Measurements from ENCODE around the gene CYP4F3.
"Not testable (repeated sequence)": the region's sequence is repeated elsewhere in the genome, so short reads cannot be mapped to it uniquely, and the experiment has no call there.

CYP4F3 gene

DNA sequence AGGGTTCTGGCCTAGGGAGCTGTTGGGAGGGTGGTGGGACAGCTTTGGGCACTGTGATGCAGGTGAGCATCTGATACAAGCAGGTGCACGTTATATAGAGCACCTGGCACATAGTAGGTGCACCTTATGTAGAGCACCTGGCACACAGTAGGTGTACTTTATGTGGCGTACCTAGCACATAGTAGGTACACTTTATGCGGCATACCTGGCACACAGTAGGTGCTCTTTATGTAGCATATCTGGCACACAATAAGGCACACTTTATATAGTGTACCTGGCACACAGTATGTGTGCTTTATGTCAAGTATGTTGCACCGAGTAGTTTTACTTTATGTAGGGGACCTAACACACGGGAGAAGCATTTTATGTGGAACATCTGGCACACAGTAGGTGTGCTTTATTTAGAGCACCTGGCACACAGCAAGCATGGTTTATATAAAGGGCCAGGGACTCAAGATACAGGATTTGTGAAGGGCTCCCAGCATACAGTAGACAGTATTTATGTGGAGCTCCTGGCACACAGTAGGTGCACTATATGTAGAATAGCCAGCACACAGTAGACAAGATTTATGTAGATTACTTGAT, 30.6 kb downstream of the CYP4F3 start:
- H3K27me3 Mint-ChIP-seq = peaks cover 4% of the 10 kb centered on the region
- H3K4me1 Mint-ChIP-seq (ENCODE audit: low read depth) = peaks cover 17% of the 10 kb centered on the region
- no peaks in the 10 kb centered on the region for H3K36me3 Mint-ChIP-seq (ENCODE audit: low read depth)
- DNase-seq = no peak
- H3K27ac Mint-ChIP-seq = no peak overlapping the region
- no peak overlapping the region for H3K4me3 Mint-ChIP-seq
- H3K9me3 Mint-ChIP-seq = no peaks in the 10 kb centered on the region

GRCh38 chr19:15671891-15672579, 31.3 kb downstream of the CYP4F3 start:
- Mint-ChIP-seq H3K4me1 (ENCODE audit: low read depth) (peaks cover 17% of the 10 kb centered on the region), H3K9me3 (peaks cover 2% of the 10 kb centered on the region), H3K27me3 (peaks cover 4% of the 10 kb centered on the region), H3K36me3 (ENCODE audit: low read depth) (no peaks in the 10 kb centered on the region), H3K27ac (peak overlapping the region; percentile 12), H3K4me3 (no peak overlapping the region)
- DNase-seq = no peak

- Mint-ChIP-seq H3K4me1 (ENCODE audit: low read depth) (peaks cover 17% of the 10 kb centered on the region), H3K27me3 (peaks cover 4% of the 10 kb centered on the region), H3K27ac (peak within 1 kb of the TSS; percentile 61), H3K9me3 (peaks cover 4% of the 10 kb centered on the region), H3K4me3 (no peak within 1 kb of the TSS), H3K36me3 (ENCODE audit: low read depth) (no peaks in the 10 kb centered on the region)
- no peak for DNase-seq
Measured at GRCh38 chr19:15672580-15673175, 32.0 kb downstream of the CYP4F3 start, which contains the start of gene CYP4F12. Gene CYP4F12, plus strand, starts transcription at chr19:15673087. Its CDS starts 443 bp downstream, at chr19:15673530.

DNA sequence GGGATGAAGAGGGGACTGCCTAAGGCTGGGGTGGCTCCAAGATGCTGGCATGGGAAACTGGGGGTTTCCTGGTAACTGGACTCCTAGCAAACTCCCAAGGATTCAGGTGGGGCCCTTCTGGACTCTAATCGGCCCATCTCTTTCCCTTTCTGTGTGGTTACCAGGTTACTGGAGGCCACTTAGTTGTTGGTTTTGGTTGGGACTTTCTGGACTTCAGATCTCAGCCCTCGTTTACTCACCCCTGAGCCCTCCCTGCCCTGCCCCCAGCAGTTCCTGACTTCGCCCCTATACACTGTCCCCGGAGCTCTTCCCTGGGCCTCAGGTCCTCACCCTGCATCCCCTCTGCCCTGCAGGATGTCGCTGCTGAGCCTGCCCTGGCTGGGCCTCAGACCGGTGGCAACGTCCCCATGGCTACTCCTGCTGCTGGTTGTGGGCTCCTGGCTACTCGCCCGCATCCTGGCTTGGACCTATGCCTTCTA, 32.5 kb downstream of the CYP4F3 start:
- Mint-ChIP-seq H3K4me3 (no peak overlapping the region), H3K27ac (peak overlapping the region; percentile 61), H3K4me1 (ENCODE audit: low read depth) (peaks cover 17% of the 10 kb centered on the region), H3K27me3 (peaks cover 4% of the 10 kb centered on the region), H3K9me3 (peaks cover 7% of the 10 kb centered on the region), H3K36me3 (ENCODE audit: low read depth) (no peaks in the 10 kb centered on the region)
- no peak for DNase-seq

DNA sequence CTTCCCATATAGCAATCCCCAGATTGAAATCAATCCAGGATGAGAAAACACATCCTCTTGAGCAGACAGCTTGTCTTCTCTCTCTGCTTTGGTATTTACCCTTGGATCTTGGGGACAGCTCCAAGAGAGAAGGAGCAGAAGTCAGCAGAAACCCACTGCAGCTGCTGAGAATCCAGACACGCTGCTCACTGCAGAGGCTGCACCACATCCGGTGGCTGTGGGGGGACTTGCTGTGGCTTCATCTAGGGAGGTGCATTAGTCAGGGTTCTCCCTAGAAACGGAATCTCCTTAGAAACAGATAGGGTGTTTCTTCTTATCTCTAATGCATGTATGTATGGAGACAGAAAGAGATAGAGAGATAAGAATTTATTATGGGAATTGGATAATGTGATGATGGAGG, 34.9 kb downstream of the CYP4F3 start:
- H3K4me3 Mint-ChIP-seq = no peak overlapping the region
- H3K4me1 Mint-ChIP-seq (ENCODE audit: low read depth) = peaks cover 17% of the 10 kb centered on the region
- peak overlapping the region; percentile 66 for H3K27ac Mint-ChIP-seq
- no peaks in the 10 kb centered on the region for H3K36me3 Mint-ChIP-seq (ENCODE audit: low read depth)
- peaks cover 7% of the 10 kb centered on the region for H3K9me3 Mint-ChIP-seq
- DNase-seq = no peak
- H3K27me3 Mint-ChIP-seq = peaks cover 14% of the 10 kb centered on the region

DNA sequence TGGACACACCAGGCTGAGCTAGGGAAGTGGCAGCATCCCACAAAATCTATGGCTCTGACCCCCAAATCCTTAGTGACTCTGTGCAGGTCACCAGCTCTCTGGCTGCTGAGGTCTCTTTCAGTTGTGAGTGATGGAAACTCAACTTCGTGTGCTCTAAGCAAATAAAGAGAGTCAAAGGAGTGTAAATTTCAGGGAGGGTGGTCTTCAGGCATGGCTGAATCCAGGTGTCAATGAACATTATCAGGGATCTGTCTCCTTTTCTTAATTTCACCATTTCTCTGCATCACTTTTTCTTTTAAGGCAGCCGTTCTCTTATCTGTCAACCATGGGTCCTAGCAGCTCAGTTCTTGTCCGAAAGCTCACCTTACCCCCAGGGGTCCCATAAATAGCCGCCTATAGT, 38.4 kb downstream of the CYP4F3 start:
- H3K27me3 Mint-ChIP-seq = peaks cover 45% of the 10 kb centered on the region
- peaks cover 4% of the 10 kb centered on the region for H3K4me1 Mint-ChIP-seq (ENCODE audit: low read depth)
- H3K36me3 Mint-ChIP-seq (ENCODE audit: low read depth) = no peaks in the 10 kb centered on the region
- no peak for DNase-seq
- H3K4me3 Mint-ChIP-seq = no peak overlapping the region
- H3K9me3 Mint-ChIP-seq = peaks cover 7% of the 10 kb centered on the region
- H3K27ac Mint-ChIP-seq = no peak overlapping the region

DNA sequence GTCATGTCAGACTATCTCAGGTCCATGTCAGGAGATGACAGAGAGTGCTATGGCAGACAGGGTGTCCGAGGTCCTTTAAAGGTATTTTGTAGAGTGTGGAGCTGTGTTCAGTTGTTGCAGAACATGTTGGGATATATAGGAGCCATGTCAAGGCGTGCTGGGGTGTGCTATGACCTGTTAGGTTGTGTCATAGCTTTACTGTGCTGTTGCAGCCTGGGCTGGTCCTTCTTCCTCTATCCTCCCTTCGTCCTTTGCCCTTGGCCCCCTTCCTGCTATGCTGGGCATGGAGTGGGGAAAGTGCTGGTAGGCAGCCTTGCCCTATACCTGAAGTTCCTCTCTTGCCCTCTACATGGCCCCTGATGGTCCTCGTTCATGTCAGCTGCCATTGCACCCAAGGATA, 39.2 kb downstream of the CYP4F3 start:
- DNase-seq; H3K4me1 Mint-ChIP-seq (ENCODE audit: low read depth); H3K27ac Mint-ChIP-seq; H3K4me3 Mint-ChIP-seq; H3K9me3 Mint-ChIP-seq; H3K36me3 Mint-ChIP-seq (ENCODE audit: low read depth): not testable (repeated sequence)
- peaks cover 50% of the 10 kb centered on the region for H3K27me3 Mint-ChIP-seq

GRCh38 chr19:15680478-15681322, 40.0 kb downstream of the CYP4F3 start:
- H3K27ac Mint-ChIP-seq = no peak overlapping the region
- DNase-seq = no peak
- peaks cover 7% of the 10 kb centered on the region for H3K9me3 Mint-ChIP-seq
- H3K36me3 Mint-ChIP-seq (ENCODE audit: low read depth) = no peaks in the 10 kb centered on the region
- H3K27me3 Mint-ChIP-seq = peaks cover 57% of the 10 kb centered on the region
- H3K4me1 Mint-ChIP-seq (ENCODE audit: low read depth) = no peaks in the 10 kb centered on the region
- H3K4me3 Mint-ChIP-seq = no peak overlapping the region

- DNase-seq = no peak
- no peaks in the 10 kb centered on the region for H3K4me1 Mint-ChIP-seq (ENCODE audit: low read depth)
- no peak overlapping the region for H3K4me3 Mint-ChIP-seq
- H3K27ac Mint-ChIP-seq = no peak overlapping the region
- no peaks in the 10 kb centered on the region for H3K36me3 Mint-ChIP-seq (ENCODE audit: low read depth)
- H3K9me3 Mint-ChIP-seq = peaks cover 6% of the 10 kb centered on the region
- H3K27me3 Mint-ChIP-seq = peaks cover 72% of the 10 kb centered on the region
Measured at GRCh38 chr19:15683411-15683810, 42.7 kb downstream of the CYP4F3 start.

DNA sequence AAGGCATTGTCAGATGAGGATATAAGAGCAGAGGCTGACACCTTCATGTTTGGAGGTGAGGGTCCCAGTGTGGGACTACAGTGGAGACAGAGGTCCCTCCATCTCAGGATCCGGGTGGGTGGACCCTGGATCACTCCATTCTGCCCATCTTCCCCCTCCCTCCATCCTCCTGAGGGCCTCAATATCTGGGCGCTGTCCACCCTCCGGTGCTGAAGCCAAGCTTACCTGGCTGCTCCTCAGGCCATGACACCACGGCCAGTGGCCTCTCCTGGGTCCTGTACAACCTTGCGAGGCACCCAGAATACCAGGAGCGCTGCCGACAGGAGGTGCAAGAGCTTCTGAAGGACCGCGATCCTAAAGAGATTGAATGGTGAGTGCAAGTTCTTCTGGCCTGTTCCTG, 44.1 kb downstream of the CYP4F3 start:
- Mint-ChIP-seq H3K9me3 (peaks cover 7% of the 10 kb centered on the region), H3K4me3 (no peak overlapping the region), H3K36me3 (ENCODE audit: low read depth) (no peaks in the 10 kb centered on the region), H3K4me1 (ENCODE audit: low read depth) (no peaks in the 10 kb centered on the region), H3K27ac (no peak overlapping the region), H3K27me3 (peaks cover 64% of the 10 kb centered on the region)
- DNase-seq = no peak

DNA sequence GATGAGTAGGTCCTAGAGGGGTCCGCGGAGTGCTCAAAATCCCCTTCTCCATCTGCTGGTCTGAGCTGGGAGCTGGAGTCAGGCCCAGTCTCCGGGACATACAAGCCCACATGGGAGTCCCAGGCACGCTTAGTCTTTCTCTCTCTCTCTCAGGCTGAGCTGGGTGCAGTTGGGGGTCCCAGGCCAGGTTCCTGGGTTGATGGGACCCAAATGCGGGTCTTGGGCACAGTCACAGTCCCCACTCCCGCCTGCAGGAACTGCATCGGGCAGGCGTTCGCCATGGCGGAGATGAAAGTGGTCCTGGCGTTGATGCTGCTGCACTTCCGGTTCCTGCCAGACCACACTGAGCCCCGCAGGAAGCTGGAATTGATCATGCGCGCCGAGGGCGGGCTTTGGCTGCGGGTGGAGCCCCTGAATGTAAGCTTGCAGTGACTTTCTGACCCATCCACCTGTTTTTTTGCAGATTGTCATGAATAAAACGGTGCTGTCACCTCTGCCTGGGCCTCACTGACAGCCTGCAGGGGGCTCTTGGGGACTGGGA, 56.0 kb downstream of the CYP4F3 start:
- Mint-ChIP-seq H3K27me3 (peaks cover 58% of the 10 kb centered on the region), H3K9me3 (no peaks in the 10 kb centered on the region), H3K4me1 (ENCODE audit: low read depth) (no peaks in the 10 kb centered on the region), H3K36me3 (ENCODE audit: low read depth) (no peaks in the 10 kb centered on the region), H3K4me3 (no peak overlapping the region), H3K27ac (no peak overlapping the region)
- no peak for DNase-seq

- no peak for DNase-seq
- H3K9me3 Mint-ChIP-seq = peaks cover 2% of the 10 kb centered on the region
- no peaks in the 10 kb centered on the region for H3K36me3 Mint-ChIP-seq (ENCODE audit: low read depth)
- no peak overlapping the region for H3K27ac Mint-ChIP-seq
- H3K4me3 Mint-ChIP-seq = no peak overlapping the region
- no peaks in the 10 kb centered on the region for H3K4me1 Mint-ChIP-seq (ENCODE audit: low read depth)
- peaks cover 57% of the 10 kb centered on the region for H3K27me3 Mint-ChIP-seq
Measured at GRCh38 chr19:15701757-15702533, 61.2 kb downstream of the CYP4F3 start.

- Mint-ChIP-seq H3K27me3 (peaks cover 55% of the 10 kb centered on the region), H3K36me3 (ENCODE audit: low read depth) (no peaks in the 10 kb centered on the region), H3K4me3 (no peak overlapping the region), H3K9me3 (peaks cover 2% of the 10 kb centered on the region), H3K27ac (no peak overlapping the region), H3K4me1 (ENCODE audit: low read depth) (no peaks in the 10 kb centered on the region)
- DNase-seq = no peak
Measured at GRCh38 chr19:15702534-15702930, 61.8 kb downstream of the CYP4F3 start.

Measured in activated T-cell treated with anti-CD3 and anti-CD28 coated beads, Interleukin-2, amount 50 U/mL, for 24 hours (primary cell).